GM12878 (cell line): ENCODE measurements around the gene UBE2D1. TPM values are rescaled to one million over a fixed set of nuclear protein-coding genes. Genes with fewer than 3 reads are reported as not detected.

ENCODE experiments used
- ATAC-seq: fragments of 200-7000 bp; cut with Tn5 transposase; 3 replicates; pipeline ENCODE4 v1.9.1; 2020; ENCODE audit warnings: mild to moderate bottlenecking, moderate library complexity
- BruUV-seq: library from RNA; stranded (reverse); fragments of 400-500 nt; replicated peaks from 2 replicates; lab custom pipeline; 2021; lab: Mats Ljungman, UMichigan
- CTCF ChIA-PET: fragments of 300-600 bp; sonication (Branson Sonifier 250); formaldehyde crosslinking; extraction: SDS; loops from one replicate; lab custom pipeline; 2021; ENCODE audit warnings: inconsistent platforms; lab: Yijun Ruan, JAX
- POLR2A ChIA-PET: fragments of 350-600 bp; formaldehyde crosslinking; extraction: SDS; loops from one replicate; lab custom pipeline; 2021; ENCODE audit warnings: inconsistent platforms; lab: Charles Lee
- RAD21 ChIA-PET: fragments of 300-600 bp; sonication (Branson Sonifier 250); formaldehyde crosslinking; loops from one replicate; lab custom pipeline; 2023; ENCODE audit warnings: antibody characterized with exemption; ENCODE audit not compliant: unreplicated experiment; lab: Charles Lee
- SMC1A ChIA-PET: fragments of 300-600 bp; sonication (Branson Sonifier 250); formaldehyde crosslinking; loops from one replicate; lab custom pipeline; 2023; ENCODE audit not compliant: unreplicated experiment, uncharacterized antibody; lab: Charles Lee
- DNase-seq: peaks from one replicate; pipeline ENCODE4 v3.0.0-alpha.2; 2011; ENCODE audit warnings: low read depth, low spot score
- FAIRE-seq: peaks from 3 replicates; lab custom pipeline; 2011; peaks lifted over from hg19 to GRCh38; lab: Jason Lieb, UNC
- H2AFZ ChIP-seq: 2 replicates; pipeline ENCODE4 v1.6.0; 2011; ENCODE audit warnings: low read depth, low read length, control low read depth; ENCODE audit not compliant: control insufficient read depth
- H3K27ac ChIP-seq: 2 replicates; pipeline ENCODE4 v1.5.1; 2011; ENCODE audit warnings: control low read depth; ENCODE audit not compliant: control insufficient read depth, insufficient read depth
- H3K27me3 ChIP-seq, 2 experiments: replicated peaks in 1 of 2; 2 replicates each; pipeline versions ENCODE4 v1.6.0 to v1.6.1; 2011; ENCODE audit warnings: low read length in 1 of 2; ENCODE audit not compliant: control insufficient read depth in 2 of 2, insufficient read depth in 2 of 2
- H3K36me3 ChIP-seq, 2 experiments: 2 replicates each; pipeline ENCODE4 v1.5.1; 2011; ENCODE audit warnings: low read length in 1 of 2; ENCODE audit not compliant: control insufficient read depth in 2 of 2, insufficient read depth in 2 of 2
- H3K4me1 ChIP-seq: 2 replicates; pipeline ENCODE4 v1.6.1; 2011; ENCODE audit warnings: mild to moderate bottlenecking, low read length, moderate library complexity, mixed read lengths; ENCODE audit not compliant: control insufficient read depth, insufficient read depth
- H3K4me2 ChIP-seq: 2 replicates; pipeline ENCODE4 v1.6.0; 2011; ENCODE audit warnings: control low read depth; ENCODE audit not compliant: control insufficient read depth, insufficient read depth
- H3K4me3 ChIP-seq: fragments of 200-600 bp; sonication (generic); 2 replicates; pipeline ENCODE4 v1.5.1; 2016
- H3K79me2 ChIP-seq: 2 replicates; pipeline ENCODE4 v1.6.0; 2011; ENCODE audit warnings: low read length; ENCODE audit not compliant: control insufficient read depth, insufficient read depth
- H3K9ac ChIP-seq: 2 replicates; pipeline ENCODE4 v1.8.0; 2011; ENCODE audit warnings: low read length, control low read depth, mixed read lengths; ENCODE audit not compliant: control insufficient read depth, insufficient read depth
- H3K9me3 ChIP-seq: replicated peaks from 3 replicates; pipeline ENCODE4 v1.5.1; 2011; ENCODE audit warnings: mild to moderate bottlenecking, low read length; ENCODE audit not compliant: control insufficient read depth, insufficient read depth
- H4K20me1 ChIP-seq: 2 replicates; pipeline ENCODE4 v1.6.0; 2011; ENCODE audit not compliant: control insufficient read depth, insufficient read depth
- ASH2L ChIP-seq: fragments of 300-600, 200-600 bp; sonication (generic); IDR thresholded peaks from 2 replicates; pipeline ENCODE4 v1.6.1; 2017; ENCODE audit warnings: low read depth, mild to moderate bottlenecking, borderline replicate concordance
- CEBPB ChIP-seq, 2 experiments: fragments of 150-350 bp in 1 of 2; IDR thresholded peaks; 2 replicates each; pipeline ENCODE4 v1.6.1; 2012 to 2014; ENCODE audit warnings: low read depth in 2 of 2, low read length in 2 of 2, borderline replicate concordance in 1 of 2, inconsistent platforms in 1 of 2
- CHD2 ChIP-seq: IDR thresholded peaks from 2 replicates; pipeline ENCODE4 v1.6.1; 2011; ENCODE audit warnings: low read depth, low read length, improper control_type of control experiment, borderline replicate concordance
- GABPA ChIP-seq: IDR thresholded peaks from 2 replicates; pipeline ENCODE4 v1.6.1; 2014; ENCODE audit warnings: antibody characterized with exemption, low read depth, mild to moderate bottlenecking, inconsistent platforms
- HDAC6 ChIP-seq: fragments of 200-600 bp; sonication (generic); IDR thresholded peaks from one replicate; pipeline ENCODE4 v1.8.0; 2017; ENCODE audit warnings: antibody characterized with exemption; ENCODE audit not compliant: unreplicated experiment
- IKZF1 ChIP-seq: fragments of 450-650 bp; conservative IDR thresholded peaks from 2 replicates; pipeline ENCODE4 v1.6.1; 2017; ENCODE audit warnings: antibody characterized with exemption, mild to moderate bottlenecking
- IRF3 ChIP-seq: fragments of 450-650 bp; IDR thresholded peaks from 2 replicates; pipeline ENCODE4 v1.6.1; 2014; ENCODE audit warnings: mild to moderate bottlenecking
- JUND ChIP-seq: IDR thresholded peaks from 2 replicates; pipeline ENCODE4 v1.6.1; 2012; ENCODE audit warnings: low read depth, mild to moderate bottlenecking, low read length, improper control_type of control experiment, moderate library complexity
- POLR2A ChIP-seq: IDR thresholded peaks from 2 replicates; pipeline ENCODE4 v1.6.1; 2011; ENCODE audit warnings: low read depth, mild to moderate bottlenecking, low read length
- SREBF2 ChIP-seq: IDR thresholded peaks from 2 replicates; pipeline ENCODE4 v1.6.1; 2012; ENCODE audit warnings: mild to moderate bottlenecking, low read length
- WRNIP1 ChIP-seq: IDR thresholded peaks from 2 replicates; pipeline ENCODE4 v1.6.1; 2011; ENCODE audit warnings: low read depth, low read length, improper control_type of control experiment, borderline replicate concordance
- WGBS: methylation state at CpG from one replicate; pipeline ENCODE4 v1.1.6; 2016; ENCODE audit warnings: low lambda C conversion rate; ENCODE audit not compliant: insufficient replicate concordance, insufficient coverage; ENCODE audit errors: missing lambda C conversion rate; 5-methylcytosine and 5-hydroxymethylcytosine counted together
- in situ Hi-C: fragments of 300-500 bp; cut with MboI; formaldehyde crosslinking; loops from 9 replicates; pipeline ENCODE4 v1.14.3; 2018; ENCODE audit warnings: mixed read lengths
- intact Hi-C: fragments of 100-400 bp; cut with micrococcal nuclease; formaldehyde crosslinking; loops from one replicate; pipeline ENCODE4 v1.14.2; 2022; ENCODE audit not compliant: unreplicated experiment
- polyA plus RNA-seq, 11 experiments: library from polyadenylated mRNA; depleted of rRNA in 4 of 11; unstranded in 6 of 11; stranded (reverse) in 5 of 11; fragments of >200 nt; fragmentation: Nextera tagmentation in 4 of 11; fragmentation: Illumina TruSeq in 1 of 11; extraction: Ambion mirVana in 4 of 11; extraction: Trizol in 1 of 11; gene quantifications; 1 replicate in 1 of 11; 2 replicates in 10 of 11; pipeline versions ENCODE4 v1.2.1 to v1.2.3, GENCODE V29; 2011 to 2016; ENCODE audit warnings: inconsistent platforms in 2 of 11, missing spikeins in 2 of 11, low read depth in 1 of 11
- total RNA-seq, 4 experiments: library from RNA; depleted of rRNA in 3 of 4; stranded (reverse); fragments of >200 nt in 3 of 4; fragmentation: Illumina TruSeq in 1 of 4; extraction: Trizol in 1 of 4; gene quantifications; 2 replicates each; pipeline versions ENCODE4 v1.2.1 to v1.2.3, GENCODE V29; 2013 to 2021
- TF ChIP-seq, protein P1 (sequence below): IDR thresholded peaks from 2 replicates; pipeline ENCODE4 v1.6.1; 2012; ENCODE audit warnings: low read depth, low read length, improper control_type of control experiment
- TF ChIP-seq, protein P2 (sequence below): IDR thresholded peaks from 2 replicates; pipeline ENCODE4 v1.6.1; 2011; ENCODE audit warnings: mild to moderate bottlenecking, low read depth, low read length, moderate library complexity; ENCODE audit not compliant: insufficient replicate concordance

The UBE2D1 gene
- total and polyA plus RNA-seq, 10 of the 15 experiments (the other 5 are each of a cell fraction or from before 2014, with no cell fraction given) = 6.1 to 32.0 (median 15.5) TPM

DNA sequence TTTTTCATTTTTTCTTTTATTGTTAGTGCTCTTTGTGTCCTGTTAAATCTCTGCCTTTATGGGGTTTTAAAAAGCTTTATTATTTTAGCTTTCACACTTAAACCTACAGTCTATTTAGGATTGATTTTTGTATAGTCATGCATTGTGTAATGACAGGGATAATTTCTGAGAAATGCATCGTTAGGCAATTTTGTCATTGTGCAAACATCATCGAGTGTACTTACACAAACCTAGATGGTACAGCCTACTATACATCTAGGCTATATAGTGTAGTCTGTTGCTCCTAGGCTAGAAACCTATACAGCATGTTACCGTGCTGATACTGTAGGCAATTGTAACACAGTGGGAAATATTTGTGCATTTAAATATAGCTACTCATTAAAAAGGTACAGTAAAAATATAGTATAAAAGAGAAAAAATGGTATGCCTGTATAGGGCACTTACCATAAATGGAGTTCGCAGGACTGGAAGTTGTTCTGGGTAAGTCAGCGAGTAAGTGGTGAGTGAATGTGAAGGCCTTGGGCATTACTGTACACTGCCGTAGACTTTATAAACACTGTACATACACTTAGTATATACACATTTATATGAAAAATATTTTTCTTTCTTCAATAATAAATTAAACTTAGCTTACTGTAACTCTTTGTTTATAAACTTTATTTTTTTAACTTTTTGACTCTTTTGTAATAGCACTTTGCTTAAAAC lies 16.0 kb downstream of the UBE2D1 start:
- H3K9ac ChIP-seq = no peak overlapping the region
- no peaks in the 10 kb centered on the region for H3K36me3 ChIP-seq
- no peak overlapping the region for H3K4me2 ChIP-seq
- no peaks in the 10 kb centered on the region for H3K9me3 ChIP-seq
- H2AFZ ChIP-seq = no peak overlapping the region
- peaks cover 9% of the 10 kb centered on the region for H3K79me2 ChIP-seq
- no peaks in the 10 kb centered on the region for H3K4me1 ChIP-seq
- DNase-seq (no peak), FAIRE-seq (no peak), ATAC-seq (no peak)
- in situ Hi-C loops = no loop called here
- no peaks in the 10 kb centered on the region for H3K27me3 ChIP-seq
- H4K20me1 ChIP-seq = no peaks in the 10 kb centered on the region
- SMC1A ChIA-PET = interaction anchor here (1.0 to 1.6 kb wide), 2 partner anchors 10 to 42 kb away, joined by 3 to 15 read pairs; no protein-coding TSS in a partner anchor
- no peak overlapping the region for H3K4me3 ChIP-seq
- no TSS peak for BruUV-seq
- TF ChIP-seq HDAC6 (no peak), GABPA (no peak), IKZF1 (no peak), IRF3 (no peak), ASH2L (no peak), SREBF2 (no peak), CHD2 (no peak), JUND (no peak), POLR2A (no peak), CEBPB (IDR thresholded peaks at IDR 0.05; ENCODE audit: borderline replicate concordance in 1 of 2, low read depth in 2 of 2, low read length in 2 of 2) (no peak), WRNIP1 (no peak)
- TF ChIP-seq, protein P1, sequence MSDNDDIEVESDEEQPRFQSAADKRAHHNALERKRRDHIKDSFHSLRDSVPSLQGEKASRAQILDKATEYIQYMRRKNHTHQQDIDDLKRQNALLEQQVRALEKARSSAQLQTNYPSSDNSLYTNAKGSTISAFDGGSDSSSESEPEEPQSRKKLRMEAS = no peak
- TF ChIP-seq, protein P2, sequence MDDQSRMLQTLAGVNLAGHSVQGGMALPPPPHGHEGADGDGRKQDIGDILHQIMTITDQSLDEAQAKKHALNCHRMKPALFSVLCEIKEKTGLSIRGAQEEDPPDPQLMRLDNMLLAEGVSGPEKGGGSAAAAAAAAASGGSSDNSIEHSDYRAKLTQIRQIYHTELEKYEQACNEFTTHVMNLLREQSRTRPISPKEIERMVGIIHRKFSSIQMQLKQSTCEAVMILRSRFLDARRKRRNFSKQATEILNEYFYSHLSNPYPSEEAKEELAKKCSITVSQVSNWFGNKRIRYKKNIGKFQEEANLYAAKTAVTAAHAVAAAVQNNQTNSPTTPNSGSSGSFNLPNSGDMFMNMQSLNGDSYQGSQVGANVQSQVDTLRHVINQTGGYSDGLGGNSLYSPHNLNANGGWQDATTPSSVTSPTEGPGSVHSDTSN = no peak
- no peak overlapping the region for H3K27ac ChIP-seq
- CTCF ChIA-PET = interaction anchor here (1.0 to 2.1 kb wide), 4 partner anchors 9 to 52 kb away, joined by 3 to 7 read pairs (median 6); no protein-coding TSS in a partner anchor
- POLR2A ChIA-PET = interaction anchor here (0.6 to 0.9 kb wide), 2 partner anchors 9 to 20 kb away, joined by 3 to 5 read pairs; no protein-coding TSS in a partner anchor
- 95% methylated on average over 6 of the region's 6 CpGs for WGBS
- intact Hi-C loops = no loop called here
- RAD21 ChIA-PET = no interaction called here
